NK-92 treated with Interleukin-12 subunit alpha and Interleukin-12 subunit beta, amount 100 ng/mL, for 24 hours (cell line): ENCODE data around the gene AP3S2.
"Not testable (repeated sequence)": the region's sequence is repeated elsewhere in the genome, so short reads cannot be mapped to it uniquely, and the experiment has no call there.

Experiments
- DNase-seq: peaks from one replicate; lab custom pipeline; 2025; lab: John Stamatoyannopoulos, UW

The AP3S2 gene

GRCh38 chr15:89903015-89903857 is 9.4 kb upstream of the AP3S2 start:
- no peak for DNase-seq

GRCh38 chr15:89900849-89901248 is 7.1 kb upstream of the AP3S2 start:
- DNase-seq = no peak

- no peak for DNase-seq
Observed at GRCh38 chr15:89899951-89900567, 6.3 kb upstream of the AP3S2 start.

- DNase-seq = no peak
Observed at GRCh38 chr15:89899295-89899945, 5.6 kb upstream of the AP3S2 start.

GRCh38 chr15:89898614-89899294 is 5.0 kb upstream of the AP3S2 start:
- no peak for DNase-seq

GRCh38 chr15:89898146-89898545 is 4.4 kb upstream of the AP3S2 start:
- no peak for DNase-seq

GRCh38 chr15:89893027-89893426 is 767 bp downstream of the AP3S2 start:
- DNase-seq = no peak

- no peak for DNase-seq
Observed at GRCh38 chr15:89888214-89888804, 5.5 kb downstream of the AP3S2 start.

GRCh38 chr15:89885611-89886010 is 8.2 kb downstream of the AP3S2 start:
- DNase-seq = no peak

- DNase-seq = not testable (repeated sequence)
Observed at GRCh38 chr15:89885179-89885578, 8.6 kb downstream of the AP3S2 start.

GRCh38 chr15:89883518-89883917 is 10.3 kb downstream of the AP3S2 start:
- no peak for DNase-seq

GRCh38 chr15:89880727-89881126 is 13.1 kb downstream of the AP3S2 start:
- no peak for DNase-seq

- DNase-seq = no peak
Observed at GRCh38 chr15:89878323-89878722, 15.5 kb downstream of the AP3S2 start.

GRCh38 chr15:89877083-89877425 is 16.7 kb downstream of the AP3S2 start:
- DNase-seq = no peak

- no peak for DNase-seq
Observed at GRCh38 chr15:89876396-89877082, 17.3 kb downstream of the AP3S2 start.

GRCh38 chr15:89875741-89876140 is 18.1 kb downstream of the AP3S2 start:
- DNase-seq = no peak

- peak; percentile 65 for DNase-seq
Observed at GRCh38 chr15:89874926-89875564, 18.7 kb downstream of the AP3S2 start.

GRCh38 chr15:89870688-89871288 is 23.0 kb downstream of the AP3S2 start:
- DNase-seq = no peak

- DNase-seq = no peak
Observed at GRCh38 chr15:89870006-89870405, 23.8 kb downstream of the AP3S2 start.

GRCh38 chr15:89869490-89869889 is 24.3 kb downstream of the AP3S2 start:
- not testable (repeated sequence) for DNase-seq
